H1 (cell line): ENCODE data around the gene MEP1A. TPM values are rescaled to one million over a fixed set of nuclear protein-coding genes. Genes with fewer than 3 reads are reported as not detected.

ENCODE experiments used
- CBX8 ChIP-seq: fragments of 300-800, 300-1000 bp; sonication (generic); IDR thresholded peaks from 2 replicates; pipeline ENCODE4 v1.7.1; 2016; ENCODE audit warnings: low read depth, low read length, borderline replicate concordance
- CEBPB ChIP-seq: IDR thresholded peaks from 2 replicates; pipeline ENCODE4 v1.6.1; 2012; ENCODE audit warnings: low read depth, low read length
- EZH2 ChIP-seq: fragments of 200-600 bp; sonication (generic); IDR thresholded peaks from 2 replicates; pipeline ENCODE4 v1.7.1; 2012; ENCODE audit warnings: low read depth, mild to moderate bottlenecking, moderate library complexity, low read length, inconsistent platforms; ENCODE audit not compliant: severe bottlenecking
- KDM1A ChIP-seq: fragments of 200-600, 300-600 bp; sonication (generic); IDR thresholded peaks from 2 replicates; pipeline ENCODE4 v1.7.1; 2016; ENCODE audit warnings: mild to moderate bottlenecking, low read length, borderline replicate concordance
- NRF1 ChIP-seq: IDR thresholded peaks from 2 replicates; pipeline ENCODE4 v1.6.1; 2011; ENCODE audit warnings: mild to moderate bottlenecking, low read depth, low read length, improper control_type of control experiment
- SUZ12 ChIP-seq: fragments of 200-600 bp; sonication (generic); IDR thresholded peaks from 2 replicates; pipeline ENCODE4 v1.6.1; 2012; ENCODE audit warnings: mild to moderate bottlenecking, inconsistent platforms, low read length, moderate library complexity, mixed read lengths
- polyA plus RNA-seq, 7 experiments: library from polyadenylated mRNA; depleted of rRNA in 3 of 7; stranded (reverse) in 5 of 7; unstranded in 2 of 7; fragments of >200 nt in 5 of 7; fragments of 200-250 nt in 2 of 7; gene quantifications; 1 replicate in 5 of 7; 2 replicates in 1 of 7; 4 replicates in 1 of 7; pipeline versions ENCODE4 v1.2.1 to v1.2.3, GENCODE V29; 2011 to 2013; ENCODE audit warnings: missing spikeins in 2 of 7, mixed read lengths in 2 of 7
- total RNA-seq: library from RNA; stranded (reverse); fragmentation: NEBNext Ultra II Directional; extraction: Animal tissue kit (Norgen Biotek cat#: 25700); gene quantifications from 2 replicates; pipeline ENCODE4 v1.2.1, GENCODE V29; 2021

MEP1A gene
- total and polyA plus RNA-seq, 2 of the 8 experiments (the other 6 are each of a cell fraction or from before 2014, with no cell fraction given) = 0.03 TPM; not detected in 1

DNA sequence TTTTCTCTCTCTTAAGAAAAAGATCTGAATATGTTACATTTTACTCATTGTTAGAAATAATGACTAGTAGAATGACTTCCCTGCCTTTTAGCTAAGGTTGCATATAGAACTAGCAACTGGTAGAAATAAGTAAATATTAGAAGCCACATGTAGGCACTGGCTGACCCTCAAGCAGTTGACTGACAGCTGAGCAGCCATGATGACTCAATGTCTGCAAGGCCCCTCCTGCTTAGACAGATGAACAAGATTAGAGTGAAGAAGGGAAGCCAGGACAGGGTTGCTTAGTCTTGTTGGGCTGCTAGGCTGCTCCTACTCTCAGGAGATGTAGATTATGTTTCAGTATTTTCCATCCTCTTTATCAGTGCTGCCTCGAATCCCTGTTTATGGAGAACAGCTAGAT lies 6.5 kb downstream of the MEP1A start (continued):
- TF ChIP-seq KDM1A (no peak), SUZ12 (no peak), CEBPB (no peak), NRF1 (no peak), CBX8 (no peak), EZH2 (no peak)
